HEK293 (cell line): ENCODE results near the gene PRPH.

Experiments used
- CTCF ChIA-PET: fragments of 350-600 bp; formaldehyde crosslinking; extraction: SDS; loops from one replicate; lab custom pipeline; 2021; ENCODE audit warnings: antibody characterized with exemption; lab: Yijun Ruan, JAX
- POLR2A ChIA-PET: fragments of 300-600 bp; formaldehyde crosslinking; extraction: SDS; loops from one replicate; lab custom pipeline; 2020; ENCODE audit warnings: antibody characterized with exemption, inconsistent platforms; lab: Yijun Ruan, JAX
- H3K27ac ChIP-seq: fragments of 200-500 bp; sonication (Bioruptor generic); 2 replicates; pipeline ENCODE4 v1.5.1; 2014; ENCODE audit warnings: low read depth, low read length, control low read depth, inconsistent platforms; ENCODE audit errors: extremely low read depth
- H3K36me3 ChIP-seq, 2 experiments: fragments of 200-500 bp in 1 of 2; sonication (Bioruptor generic) in 1 of 2; 1 replicate in 1 of 2; 2 replicates in 1 of 2; pipeline ENCODE4 v1.5.1; 2014 to 2017; ENCODE audit warnings: inconsistent platforms in 2 of 2, low read length in 2 of 2; ENCODE audit not compliant: control insufficient read depth in 2 of 2, insufficient read depth in 1 of 2
- H3K4me1 ChIP-seq: fragments of 200-500 bp; sonication (Bioruptor generic); 2 replicates; pipeline ENCODE4 v1.5.1; 2014; ENCODE audit warnings: mild to moderate bottlenecking, low read length, inconsistent platforms; ENCODE audit not compliant: control insufficient read depth, insufficient read depth
- H3K4me3 ChIP-seq: 2 replicates; pipeline ENCODE4 v1.5.1; 2011; ENCODE audit warnings: low read depth, mild to moderate bottlenecking, control low read depth, low read length, moderate library complexity
- H3K9me3 ChIP-seq: fragments of 200-500 bp; sonication (Bioruptor generic); 2 replicates; pipeline ENCODE4 v1.5.1; 2014; ENCODE audit warnings: low read depth, low read length, inconsistent platforms; ENCODE audit not compliant: control insufficient read depth, insufficient read depth
- ATF2 ChIP-seq: fragments of 450-650 bp; formaldehyde crosslinking; IDR thresholded peaks from 2 replicates; pipeline ENCODE4 v1.5.1; 2016; ENCODE audit warnings: missing biosample characterization, missing genetic modification characterization, low read depth
- BCL11A ChIP-seq: fragments of 450-650 bp; formaldehyde crosslinking; IDR thresholded peaks from 2 replicates; pipeline ENCODE4 v1.5.1; 2016; ENCODE audit warnings: low read depth, missing biosample characterization, missing genetic modification characterization
- GLI2 ChIP-seq: fragments of 450-650 bp; formaldehyde crosslinking; IDR thresholded peaks from 2 replicates; pipeline ENCODE4; 2017; ENCODE audit warnings: missing biosample characterization, missing genetic modification characterization, low read depth, borderline replicate concordance
- GLIS1 ChIP-seq: fragments of 450-650 bp; formaldehyde crosslinking; IDR thresholded peaks from 2 replicates; pipeline ENCODE4 v1.5.1; 2016; ENCODE audit warnings: missing biosample characterization, missing genetic modification characterization
- GLIS2 ChIP-seq: fragments of 450-650 bp; formaldehyde crosslinking; IDR thresholded peaks from 2 replicates; pipeline ENCODE4 v1.5.1; 2016; ENCODE audit warnings: missing biosample characterization, missing genetic modification characterization
- HIC1 ChIP-seq: fragments of 450-650 bp; formaldehyde crosslinking; IDR thresholded peaks from 2 replicates; pipeline ENCODE4 v1.5.1; 2016; ENCODE audit warnings: missing biosample characterization, missing genetic modification characterization
- HOXD13 ChIP-seq: sonication (generic); formaldehyde crosslinking; IDR thresholded peaks from 2 replicates; pipeline ENCODE4 v1.8.0; 2022; ENCODE audit warnings: missing genetic modification reagents, borderline replicate concordance
- INSM2 ChIP-seq: fragments of 450-650 bp; formaldehyde crosslinking; IDR thresholded peaks from 2 replicates; pipeline ENCODE4 v1.5.1; 2016; ENCODE audit warnings: missing biosample characterization, missing genetic modification characterization
- KLF1 ChIP-seq: fragments of 450-650 bp; formaldehyde crosslinking; IDR thresholded peaks from 2 replicates; pipeline ENCODE4 v1.5.1; 2016; ENCODE audit warnings: missing biosample characterization, missing genetic modification characterization
- KLF8 ChIP-seq: fragments of 450-650 bp; formaldehyde crosslinking; IDR thresholded peaks from 2 replicates; pipeline ENCODE4 v1.5.1; 2016; ENCODE audit warnings: missing biosample characterization, missing genetic modification characterization
- SP7 ChIP-seq: fragments of 450-650 bp; formaldehyde crosslinking; IDR thresholded peaks from 2 replicates; pipeline ENCODE4 v1.5.1; 2016; ENCODE audit warnings: missing biosample characterization, missing genetic modification characterization
- WT1 ChIP-seq: fragments of 450-650 bp; formaldehyde crosslinking; IDR thresholded peaks from 2 replicates; pipeline ENCODE4 v1.5.1; 2016; ENCODE audit warnings: missing biosample characterization, missing genetic modification characterization
- ZBTB8A ChIP-seq: fragments of 450-650 bp; formaldehyde crosslinking; IDR thresholded peaks from 2 replicates; pipeline ENCODE4 v1.5.1; 2016; ENCODE audit warnings: missing biosample characterization, missing genetic modification characterization
- ZNF132 ChIP-seq: fragments of 450-650 bp; formaldehyde crosslinking; IDR thresholded peaks from 2 replicates; pipeline ENCODE4 v1.5.1; 2017; ENCODE audit warnings: missing biosample characterization, missing genetic modification characterization, borderline replicate concordance
- ZNF155 ChIP-seq: fragments of 450-650 bp; formaldehyde crosslinking; IDR thresholded peaks from 2 replicates; pipeline ENCODE4 v1.5.1; 2016; ENCODE audit warnings: missing biosample characterization, missing genetic modification characterization
- ZNF157 ChIP-seq: fragments of 450-650 bp; formaldehyde crosslinking; IDR thresholded peaks from 2 replicates; pipeline ENCODE4 v1.5.1; 2016; ENCODE audit warnings: missing biosample characterization, missing genetic modification characterization
- ZNF16 ChIP-seq: fragments of 450-650 bp; formaldehyde crosslinking; IDR thresholded peaks from 2 replicates; pipeline ENCODE4 v1.5.1; 2016; ENCODE audit warnings: low read depth, missing biosample characterization, missing genetic modification characterization
- ZNF175 ChIP-seq: fragments of 450-650 bp; formaldehyde crosslinking; IDR thresholded peaks from 2 replicates; pipeline ENCODE4 v1.5.1; 2016; ENCODE audit warnings: missing biosample characterization, missing genetic modification characterization
- ZNF223 ChIP-seq: fragments of 450-650 bp; formaldehyde crosslinking; IDR thresholded peaks from 2 replicates; pipeline ENCODE4 v1.5.1; 2016; ENCODE audit warnings: missing biosample characterization, missing genetic modification characterization
- ZNF302 ChIP-seq: fragments of 450-650 bp; formaldehyde crosslinking; IDR thresholded peaks from 2 replicates; pipeline ENCODE4 v1.5.1; 2016; ENCODE audit warnings: missing biosample characterization, missing genetic modification characterization, low read depth
- ZNF335 ChIP-seq: fragments of 450-650 bp; formaldehyde crosslinking; conservative IDR thresholded peaks from 2 replicates; pipeline ENCODE4 v1.5.1; 2016; ENCODE audit warnings: missing biosample characterization, missing genetic modification characterization
- ZNF341 ChIP-seq: fragments of 450-650 bp; formaldehyde crosslinking; IDR thresholded peaks from 2 replicates; pipeline ENCODE4; 2016; ENCODE audit warnings: low read depth, missing biosample characterization, missing genetic modification characterization
- ZNF354C ChIP-seq: fragments of 450-650 bp; formaldehyde crosslinking; IDR thresholded peaks from 2 replicates; pipeline ENCODE4 v1.5.1; 2016; ENCODE audit warnings: missing biosample characterization, missing genetic modification characterization, low read depth, borderline replicate concordance
- ZNF37A ChIP-seq: fragments of 450-650 bp; IDR thresholded peaks from 2 replicates; pipeline ENCODE4 v1.5.1; 2018; ENCODE audit warnings: missing biosample characterization, missing genetic modification characterization
- ZNF558 ChIP-seq: fragments of 450-650 bp; formaldehyde crosslinking; IDR thresholded peaks from 2 replicates; pipeline ENCODE4 v1.5.1; 2016; ENCODE audit warnings: missing biosample characterization, missing genetic modification characterization
- ZSCAN16 ChIP-seq: fragments of 450-650 bp; formaldehyde crosslinking; IDR thresholded peaks from 2 replicates; pipeline ENCODE4 v1.5.1; 2016; ENCODE audit warnings: missing biosample characterization, missing genetic modification characterization
- ZSCAN30 ChIP-seq: fragments of 450-650 bp; IDR thresholded peaks from 2 replicates; pipeline ENCODE4 v1.5.1; 2018; ENCODE audit warnings: missing biosample characterization, mild to moderate bottlenecking, missing genetic modification characterization, moderate library complexity

Gene PRPH

GRCh38 chr12:49344486-49345050 lies 49.6 kb downstream of the PRPH start:
- peaks cover 23% of the 10 kb centered on the region for H3K4me1 ChIP-seq
- H3K4me3 ChIP-seq = no peak overlapping the region
- POLR2A ChIA-PET = interaction anchor here (0.7 kb wide), 1 partner anchor 169 kb away, joined by 5 read pairs; no protein-coding TSS in a partner anchor
- H3K27ac ChIP-seq = no peak overlapping the region
- H3K9me3 ChIP-seq = no peaks in the 10 kb centered on the region
- H3K36me3 ChIP-seq = peaks cover 0 to 9% of the 10 kb centered on the region in 2 experiments; a peak in 1 of 3 replicates
- CTCF ChIA-PET = interaction anchor here (0.5 to 3.9 kb wide), 7 partner anchors 9 to 256 kb away, joined by 3 to 92 read pairs (median 9); no protein-coding TSS in a partner anchor
- peak; percentile 34; the same call in 1 of the 2 replicates for TF ChIP-seq ZNF341 (tag by site-specific recombination)
- TF ChIP-seq ZNF155 (tag by site-specific recombination) = no peak

- ChIA-PET POLR2A (interaction anchor here (0.6 to 1.1 kb wide), 2 partner anchors 8 to 9 kb away, joined by 3 to 5 read pairs; partner anchors contain the start of gene C1QL4), CTCF (interaction anchor here (0.5 to 6.0 kb wide), 8 partner anchors 12 to 215 kb away, joined by 3 to 96 read pairs (median 16); partner anchors contain the start of gene TROAP)
- H3K4me3 ChIP-seq = peak overlapping the region; percentile 3; the same call in 1 of the 2 replicates
- no peak for TF ChIP-seq WT1 (tag by site-specific recombination)
- TF ChIP-seq ZNF335 = peak; percentile 81
- TF ChIP-seq ZNF132 (tag by site-specific recombination) = no peak
- TF ChIP-seq HOXD13 (CRISPR knock-in tag) = no peak
- TF ChIP-seq ZSCAN16 (tag by site-specific recombination) = no peak
- no peak for TF ChIP-seq ZNF16 (tag by site-specific recombination)
- 0 out of 2 replicates have a peak, but pooled peaks have one; percentile 18 for TF ChIP-seq HIC1
- no peak for TF ChIP-seq BCL11A
- 0 out of 2 replicates have a peak, but pooled peaks have one; percentile 35 for TF ChIP-seq GLIS2
- no peak for TF ChIP-seq ATF2
- TF ChIP-seq ZNF37A (tag by site-specific recombination) = no peak
- TF ChIP-seq SP7 (tag by site-specific recombination) = no peak
- no peak for TF ChIP-seq INSM2 (tag by site-specific recombination)
- 0 out of 2 replicates have a peak, but pooled peaks have one; percentile 34 for TF ChIP-seq ZSCAN30 (tag by site-specific recombination)
- TF ChIP-seq KLF1 (tag by site-specific recombination) = peak; percentile 45; the same call in 1 of the 2 replicates
- no peak for TF ChIP-seq ZNF558 (tag by site-specific recombination)
- no peak for TF ChIP-seq ZNF341 (tag by site-specific recombination)
- peak; percentile 53; the same call in 1 of the 2 replicates for TF ChIP-seq GLIS1 (tag by site-specific recombination)
- TF ChIP-seq ZNF302 = no peak
- no peak for TF ChIP-seq ZNF223 (tag by site-specific recombination)
- TF ChIP-seq ZNF157 (tag by site-specific recombination) = no peak
- peak; percentile 39; the same call in 1 of the 2 replicates for TF ChIP-seq ZBTB8A (tag by site-specific recombination)
- TF ChIP-seq ZNF354C = no peak
- peak; percentile 26; the same call in 1 of the 2 replicates for TF ChIP-seq KLF8 (tag by site-specific recombination)
- TF ChIP-seq GLI2 (tag by site-specific recombination) = no peak
- TF ChIP-seq ZNF175 = no peak
Observed at GRCh38 chr12:49345051-49345824, 50.3 kb downstream of the PRPH start.

More at GRCh38 chr12:49345051-49345824, 50.3 kb downstream of the PRPH start:
- H3K4me1 ChIP-seq = peaks cover 21% of the 10 kb centered on the region
- H3K27ac ChIP-seq = peak overlapping the region; percentile 43; the same call in 1 of the 2 replicates
- H3K9me3 ChIP-seq = no peaks in the 10 kb centered on the region
- H3K36me3 ChIP-seq = peaks cover 0 to 10% of the 10 kb centered on the region in 2 experiments; a peak in 1 of 3 replicates
